Neutrophil (primary cell): Measurements from ENCODE around the gene PROCA1.
A peak's percentile ranks its signal among the peaks of the same experiment; 100 is the strongest.

ENCODE experiments used
- H3K27ac ChIP-seq: fragments of 200-600 bp; sonication (generic); 2 replicates; pipeline ENCODE4 v1.5.1; 2016; ENCODE audit warnings: mild to moderate bottlenecking, moderate library complexity
- H3K27me3 ChIP-seq: fragments of 200-600 bp; sonication (generic); 2 replicates; pipeline ENCODE4 v1.6.0; 2016; ENCODE audit warnings: mild to moderate bottlenecking
- H3K36me3 ChIP-seq: fragments of 200-600 bp; sonication (generic); 2 replicates; pipeline ENCODE4 v1.5.1; 2017
- H3K4me1 ChIP-seq, 2 experiments: fragments of 200-600 bp in 1 of 2; sonication (generic) in 1 of 2; 1 replicate in 1 of 2; 2 replicates in 1 of 2; pipeline versions ENCODE4 v1.5.1 to v1.6.1; 2013 to 2016; ENCODE audit warnings: low read depth in 1 of 2, low read length in 1 of 2, mild to moderate bottlenecking in 1 of 2, moderate library complexity in 1 of 2; ENCODE audit not compliant: control insufficient read depth in 1 of 2, insufficient read depth in 1 of 2
- H3K4me3 ChIP-seq, 2 experiments: fragments of 200-600 bp in 1 of 2; sonication (generic) in 1 of 2; 1 replicate in 1 of 2; 2 replicates in 1 of 2; pipeline ENCODE4 v1.5.1; 2013 to 2016; ENCODE audit warnings: low read depth in 1 of 2, low read length in 1 of 2, mild to moderate bottlenecking in 1 of 2, moderate library complexity in 1 of 2
- H3K9me3 ChIP-seq: fragments of 200-600 bp; sonication (generic); 2 replicates; pipeline ENCODE4 v1.5.1; 2016
- TF ChIP-seq, protein P1 (sequence below): fragments of 200-600 bp; sonication (generic); IDR thresholded peaks from 2 replicates; pipeline ENCODE4 v1.5.1; 2016; ENCODE audit warnings: antibody characterized with exemption

PROCA1 gene

DNA sequence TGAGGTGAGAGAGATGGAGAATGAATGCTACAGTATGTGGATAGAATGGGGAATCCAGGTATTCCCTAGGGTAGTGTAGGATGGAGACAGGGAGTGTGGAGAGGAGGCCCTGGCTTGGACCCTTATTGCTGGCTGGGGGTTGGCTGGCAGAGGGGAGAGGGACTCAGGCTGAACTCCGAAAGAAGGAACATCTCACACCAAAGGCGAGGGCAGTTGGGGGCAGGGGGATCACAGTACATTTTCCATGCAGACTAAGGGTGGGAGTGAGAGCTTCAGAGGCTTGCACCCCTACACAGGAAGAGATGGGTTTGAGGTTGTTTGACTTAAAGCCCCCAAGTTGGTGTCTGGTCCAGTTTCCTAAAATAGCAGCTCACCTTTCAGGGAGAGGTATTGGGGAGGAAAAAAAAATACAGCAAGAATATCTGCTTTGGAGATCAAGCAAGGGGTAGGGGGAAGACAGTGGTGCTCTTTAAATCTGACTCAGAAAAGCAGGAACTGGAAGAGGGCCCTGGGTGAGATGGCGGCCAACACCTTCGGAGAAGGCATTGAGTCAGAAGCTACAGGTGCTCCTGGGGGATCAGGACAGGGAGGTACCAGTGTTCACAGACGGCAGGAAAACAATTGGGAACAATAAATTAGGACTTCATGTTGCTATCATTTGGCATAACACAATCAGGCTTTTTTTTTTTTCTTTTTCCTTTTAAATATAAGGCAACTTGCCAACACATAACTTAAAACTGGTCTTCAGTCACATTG lies 44.5 kb upstream of the PROCA1 start:
- H3K36me3 ChIP-seq: peaks cover 21% of the 10 kb centered on the region
- no peak overlapping the region for H3K4me3 ChIP-seq
- H3K4me1 ChIP-seq: peaks cover 8% of the 10 kb centered on the region in 2 experiments
- no peaks in the 10 kb centered on the region for H3K27me3 ChIP-seq
- H3K27ac ChIP-seq: no peak overlapping the region
- H3K9me3 ChIP-seq: no peaks in the 10 kb centered on the region
- TF ChIP-seq, protein P1, sequence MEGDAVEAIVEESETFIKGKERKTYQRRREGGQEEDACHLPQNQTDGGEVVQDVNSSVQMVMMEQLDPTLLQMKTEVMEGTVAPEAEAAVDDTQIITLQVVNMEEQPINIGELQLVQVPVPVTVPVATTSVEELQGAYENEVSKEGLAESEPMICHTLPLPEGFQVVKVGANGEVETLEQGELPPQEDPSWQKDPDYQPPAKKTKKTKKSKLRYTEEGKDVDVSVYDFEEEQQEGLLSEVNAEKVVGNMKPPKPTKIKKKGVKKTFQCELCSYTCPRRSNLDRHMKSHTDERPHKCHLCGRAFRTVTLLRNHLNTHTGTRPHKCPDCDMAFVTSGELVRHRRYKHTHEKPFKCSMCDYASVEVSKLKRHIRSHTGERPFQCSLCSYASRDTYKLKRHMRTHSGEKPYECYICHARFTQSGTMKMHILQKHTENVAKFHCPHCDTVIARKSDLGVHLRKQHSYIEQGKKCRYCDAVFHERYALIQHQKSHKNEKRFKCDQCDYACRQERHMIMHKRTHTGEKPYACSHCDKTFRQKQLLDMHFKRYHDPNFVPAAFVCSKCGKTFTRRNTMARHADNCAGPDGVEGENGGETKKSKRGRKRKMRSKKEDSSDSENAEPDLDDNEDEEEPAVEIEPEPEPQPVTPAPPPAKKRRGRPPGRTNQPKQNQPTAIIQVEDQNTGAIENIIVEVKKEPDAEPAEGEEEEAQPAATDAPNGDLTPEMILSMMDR: no peak

DNA sequence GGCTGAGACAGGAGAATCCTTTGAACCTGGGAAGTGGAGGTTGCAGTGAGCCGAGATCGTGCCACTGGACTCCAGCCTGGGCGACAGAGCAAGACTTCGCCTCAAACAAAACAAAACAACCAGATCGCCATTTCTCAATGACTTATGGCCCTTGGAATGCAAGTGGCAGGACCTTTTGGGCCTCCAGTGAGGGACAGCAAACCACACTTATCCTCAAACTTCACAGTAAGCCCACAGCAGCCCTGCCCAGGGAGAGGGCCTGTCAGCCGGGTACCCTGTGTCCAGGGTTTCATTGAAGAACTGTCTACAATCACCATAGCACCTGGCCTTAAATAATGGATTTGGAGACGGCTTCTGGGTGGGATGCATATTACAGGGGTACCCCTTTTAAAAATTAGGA lies 43.8 kb upstream of the PROCA1 start:
- H3K4me1 ChIP-seq: peaks cover under 1% of the 10 kb centered on the region in 2 experiments
- H3K36me3 ChIP-seq: peaks cover 21% of the 10 kb centered on the region
- TF ChIP-seq, protein P1: no peak
- no peaks in the 10 kb centered on the region for H3K9me3 ChIP-seq
- H3K27me3 ChIP-seq: no peaks in the 10 kb centered on the region
- no peak overlapping the region for H3K4me3 ChIP-seq
- no peak overlapping the region for H3K27ac ChIP-seq

DNA sequence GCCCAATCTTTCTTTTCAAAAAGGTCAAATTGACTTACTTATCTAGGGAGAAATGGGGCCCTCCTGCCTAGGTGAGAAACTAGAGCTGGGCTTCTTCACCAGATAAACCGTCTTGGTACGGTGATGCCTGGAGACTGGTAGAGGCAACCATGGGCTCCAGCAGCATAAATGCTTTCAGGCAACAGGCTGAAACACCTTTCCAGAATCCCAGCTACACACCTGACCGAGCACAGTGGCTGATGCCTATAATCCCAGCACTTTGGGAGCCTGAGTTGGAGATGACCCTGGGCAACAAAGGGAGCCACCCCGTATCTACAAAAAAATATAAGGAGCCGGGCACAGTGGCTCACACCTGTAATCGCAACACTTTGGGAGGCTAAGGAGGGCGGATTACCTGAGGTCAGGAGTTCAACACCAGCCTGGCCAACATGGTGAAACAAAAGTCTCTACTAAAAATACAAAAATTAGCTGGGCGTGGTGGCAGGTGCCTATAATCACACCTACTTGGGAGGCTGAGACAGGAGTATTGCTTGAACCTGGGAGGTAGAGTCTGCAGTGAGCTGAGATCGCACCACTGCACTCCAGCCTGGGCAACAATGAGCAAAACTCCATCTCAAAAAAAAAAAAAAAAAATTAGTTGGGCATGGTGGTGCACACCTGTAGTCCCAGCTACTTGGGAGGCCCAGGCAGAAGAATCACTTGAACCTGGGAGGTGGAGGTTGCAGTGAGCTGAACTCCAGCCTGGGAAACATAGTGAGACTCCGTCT lies 40.1 kb upstream of the PROCA1 start:
- TF ChIP-seq, protein P1: no peak
- H3K27ac ChIP-seq: no peak overlapping the region
- no peak overlapping the region for H3K4me3 ChIP-seq
- H3K36me3 ChIP-seq: no peaks in the 10 kb centered on the region
- H3K27me3 ChIP-seq: peaks cover 8% of the 10 kb centered on the region
- no peaks in the 10 kb centered on the region for H3K9me3 ChIP-seq
- H3K4me1 ChIP-seq: peaks cover 0 to 11% of the 10 kb centered on the region in 2 experiments

DNA sequence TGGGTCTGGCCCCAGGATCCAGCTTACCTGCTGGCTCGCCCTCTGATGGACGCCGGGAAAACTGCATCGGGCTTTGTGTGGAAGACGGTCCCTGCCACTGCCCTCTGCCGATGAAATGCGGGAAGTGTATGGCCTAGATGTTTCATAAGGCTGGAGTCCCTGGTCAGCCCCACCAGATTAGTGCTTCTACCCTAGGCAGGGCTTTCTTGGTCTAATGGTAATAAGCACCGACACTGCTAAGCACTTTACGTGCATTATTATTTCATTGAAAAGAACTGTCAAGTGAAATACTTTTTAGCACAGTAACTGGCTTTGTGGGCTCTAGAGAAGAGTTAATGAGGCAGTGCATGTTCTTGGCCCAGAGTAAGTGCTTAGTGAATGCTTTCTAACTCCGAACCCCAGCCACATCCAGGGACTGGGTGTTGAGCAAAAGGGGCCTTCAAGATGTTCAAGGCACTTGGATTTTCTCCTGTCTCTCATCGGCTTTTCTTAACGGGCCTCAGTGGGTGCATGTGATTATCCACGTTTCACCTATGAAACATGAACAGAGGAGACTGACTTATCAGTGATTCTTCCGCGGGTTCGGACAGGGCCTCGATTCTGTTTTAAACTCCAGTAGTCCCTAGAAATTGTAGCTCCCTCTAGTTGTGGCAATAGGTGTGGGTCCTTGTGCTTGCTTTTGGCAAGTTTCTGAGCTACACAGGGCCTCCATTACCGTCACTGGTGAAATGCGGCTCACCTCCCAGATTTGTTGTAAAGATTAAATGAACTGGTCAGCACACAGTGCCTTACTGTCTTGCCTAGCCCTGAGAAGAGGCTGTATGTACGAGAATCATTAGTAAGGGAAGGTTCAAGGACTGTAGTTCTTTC lies 38.7 kb upstream of the PROCA1 start:
- Histone ChIP-seq H3K27me3 (peaks cover 21% of the 10 kb centered on the region), H3K27ac (no peak overlapping the region), H3K4me3 (no peak overlapping the region), H3K36me3 (no peaks in the 10 kb centered on the region), H3K9me3 (no peaks in the 10 kb centered on the region), H3K4me1 (peaks cover 0 to 11% of the 10 kb centered on the region in 2 experiments)
- TF ChIP-seq, protein P1: peak; percentile 100

DNA sequence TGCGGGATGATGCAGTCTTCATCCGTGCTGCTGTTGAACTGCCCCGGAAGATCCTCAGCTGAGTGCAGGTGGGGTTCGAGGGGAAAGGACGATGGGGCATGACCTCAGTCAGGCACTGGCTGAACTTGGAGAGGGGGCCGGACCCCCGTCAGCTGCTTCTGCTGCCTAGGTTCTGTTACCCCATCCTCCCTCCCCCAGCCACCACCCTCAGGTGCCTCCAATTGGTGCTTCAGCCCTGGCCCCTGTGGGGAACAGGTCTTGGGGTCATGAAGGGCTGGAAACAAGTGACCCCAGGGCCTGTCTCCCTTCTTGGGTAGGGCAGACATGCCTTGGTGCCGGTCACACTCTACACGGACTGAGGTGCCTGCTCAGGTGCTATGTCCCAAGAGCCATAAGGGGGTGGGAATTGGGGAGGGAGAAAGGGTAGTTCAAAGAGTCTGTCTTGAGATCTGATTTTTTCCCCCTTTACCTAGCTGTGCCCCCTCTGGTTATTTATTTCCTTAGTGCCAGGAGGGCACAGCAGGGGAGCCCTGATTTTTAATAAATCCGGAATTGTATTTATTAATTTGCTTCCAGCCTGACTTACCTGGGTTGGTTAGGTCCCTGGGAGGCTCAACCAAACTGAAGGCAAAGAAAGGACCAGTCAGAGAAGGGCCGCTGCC lies 38.0 kb upstream of the PROCA1 start:
- Histone ChIP-seq H3K4me3 (no peak overlapping the region), H3K27ac (no peak overlapping the region), H3K9me3 (no peaks in the 10 kb centered on the region), H3K27me3 (peaks cover 29% of the 10 kb centered on the region), H3K36me3 (no peaks in the 10 kb centered on the region), H3K4me1 (peaks cover 5 to 18% of the 10 kb centered on the region in 2 experiments)
- TF ChIP-seq, protein P1: no peak
